ENCODE measurements around the gene SGCD.

The SGCD gene

DNA sequence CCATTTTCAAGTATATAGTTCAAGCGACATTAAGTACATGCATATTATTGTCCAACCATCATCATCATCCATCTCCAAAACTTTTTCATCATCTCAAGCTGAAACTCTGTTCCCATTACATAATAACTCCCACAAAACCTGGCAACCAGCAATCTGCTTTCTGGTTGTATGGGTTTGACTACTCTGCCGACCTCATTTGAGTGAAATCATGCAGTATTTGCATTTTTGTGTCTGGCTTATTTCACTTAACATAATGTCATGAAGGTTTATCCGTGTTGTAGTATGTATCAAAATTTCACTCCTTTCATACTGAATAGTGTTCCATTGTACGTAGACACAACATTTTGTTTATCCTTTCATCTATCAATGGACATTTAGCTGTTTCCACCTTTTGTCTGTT lies 74.8 kb downstream of the SGCD start:
- DNase-seq (ENCODE audit: low spot score), result no peak

DNA sequence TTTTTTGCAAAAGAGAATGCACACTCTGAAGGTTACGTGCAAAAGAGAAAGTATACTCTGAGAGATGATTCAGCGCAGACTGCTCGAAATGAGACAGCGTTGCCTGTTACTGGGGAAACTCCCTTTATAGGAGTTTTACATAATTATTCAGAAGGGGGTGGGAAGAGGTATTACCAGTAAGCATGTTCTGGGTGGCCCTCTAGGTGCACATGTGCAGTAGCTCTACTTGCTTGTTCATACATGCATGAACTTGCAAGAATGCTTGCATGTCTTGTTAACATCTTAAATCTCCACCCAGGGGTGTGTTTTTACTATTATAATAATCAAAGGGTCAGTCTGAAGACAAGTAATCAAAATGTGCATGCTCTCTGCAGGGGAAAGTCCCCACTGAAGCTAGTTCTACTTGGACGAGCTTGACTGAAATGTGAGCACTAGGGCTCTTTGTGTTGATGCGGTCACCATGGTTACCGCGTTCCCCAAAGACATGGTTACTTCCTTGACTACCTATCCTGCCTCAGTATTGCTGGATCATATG lies 75.5 kb downstream of the SGCD start:
- DNase-seq (ENCODE audit: low spot score), result no peak

DNA sequence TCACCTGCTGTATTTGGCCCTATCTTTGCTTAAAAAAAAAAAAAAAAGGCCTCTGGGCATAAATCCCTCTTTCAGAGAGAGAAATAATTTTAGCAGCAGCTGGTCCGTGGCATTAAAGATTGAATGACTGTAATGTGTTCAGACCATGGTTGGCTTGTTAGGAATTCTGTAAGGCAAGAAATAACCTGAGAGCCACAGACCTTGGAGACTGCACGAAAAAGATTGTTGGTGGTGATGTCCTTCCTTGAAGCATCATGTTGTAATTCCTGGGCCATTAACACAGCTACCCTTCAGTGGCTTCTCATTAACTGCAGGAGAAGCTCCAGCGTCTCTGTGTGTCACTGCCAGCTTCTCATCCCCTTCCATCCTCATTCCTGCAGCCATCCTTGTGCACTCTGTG lies 79.0 kb downstream of the SGCD start:
- no peak for DNase-seq (ENCODE audit: low spot score)

DNA sequence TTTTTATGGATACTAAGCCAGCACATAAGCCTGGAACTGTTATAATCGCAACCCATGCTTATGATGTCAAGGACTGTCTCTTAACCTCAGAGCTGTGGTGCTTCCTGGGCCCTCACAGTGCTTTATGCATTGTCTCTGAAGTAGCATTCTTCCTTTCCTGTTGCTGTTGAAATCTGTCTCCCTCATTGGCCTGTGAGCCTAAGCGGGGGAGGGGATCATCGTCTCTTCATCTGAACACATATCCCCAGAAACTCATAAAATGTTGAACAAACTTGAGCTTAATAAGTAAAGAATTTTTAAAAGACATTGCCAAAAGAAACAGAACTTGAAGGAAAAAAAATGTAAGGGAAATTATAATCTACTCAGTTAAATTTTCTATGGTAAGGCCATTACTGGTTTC lies 80.3 kb downstream of the SGCD start:
- no peak for DNase-seq (ENCODE audit: low spot score)

DNA sequence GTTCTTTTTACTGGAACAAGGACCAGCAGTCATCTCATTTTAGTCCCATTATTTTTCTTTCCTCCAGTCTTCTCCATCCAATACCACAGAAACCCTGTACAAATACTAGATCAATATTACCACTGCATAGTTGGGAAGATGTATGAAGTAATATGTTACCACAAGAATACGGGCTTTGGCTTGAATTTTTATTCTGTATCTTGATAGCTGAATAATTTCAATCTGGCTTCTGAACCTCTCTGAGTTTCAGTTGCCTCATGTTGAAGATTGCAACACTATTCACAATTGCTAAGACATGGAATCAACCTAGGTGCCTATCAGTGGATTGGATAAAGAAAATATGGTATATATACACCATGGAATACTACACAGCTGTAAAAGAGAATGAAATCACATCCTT lies 82.9 kb downstream of the SGCD start:
- DNase-seq (ENCODE audit: low spot score), result no peak

DNA sequence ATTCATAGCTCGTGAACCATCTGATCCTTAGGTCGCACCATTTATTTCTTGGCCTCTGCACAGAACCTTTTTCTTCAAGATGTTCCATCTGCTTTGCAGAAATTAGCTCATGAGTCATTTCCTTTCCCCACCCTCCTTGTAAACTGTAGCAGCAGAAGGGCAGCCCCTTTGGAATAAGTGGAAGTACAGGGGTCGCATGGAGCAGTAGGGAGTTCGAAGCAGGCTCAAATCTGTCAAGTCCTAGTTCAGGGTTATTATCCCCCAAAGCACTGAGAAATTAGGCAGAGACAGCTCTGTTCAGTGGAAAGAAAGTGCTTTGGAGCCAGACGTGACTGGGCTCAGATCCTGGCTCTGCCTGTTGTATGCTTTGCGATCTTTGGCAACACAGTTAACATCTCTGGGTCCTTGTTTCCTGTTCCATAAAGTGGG lies 84.2 kb downstream of the SGCD start:
- DNase-seq (ENCODE audit: low spot score), result peak; percentile 63

DNA sequence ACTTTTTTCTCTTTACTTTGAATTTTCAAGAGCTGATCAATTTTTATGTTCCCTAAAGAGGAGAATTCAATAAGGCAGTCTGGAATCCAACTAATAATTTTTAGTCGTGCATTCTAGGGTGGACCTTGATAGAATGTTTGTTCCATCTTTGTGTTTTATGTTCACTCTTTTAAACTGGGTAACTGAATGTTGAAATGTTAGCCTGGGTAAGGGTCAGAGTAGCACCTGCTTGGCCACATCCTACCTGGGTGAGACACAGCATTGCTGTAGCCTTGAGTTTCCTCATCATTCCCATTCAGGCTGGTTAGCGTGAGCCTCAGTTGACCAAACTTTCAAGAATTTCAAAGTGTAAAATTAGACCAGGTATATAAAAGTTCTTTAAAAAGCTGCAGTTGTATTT lies 85.0 kb downstream of the SGCD start:
- no peak for DNase-seq (ENCODE audit: low spot score)

DNA sequence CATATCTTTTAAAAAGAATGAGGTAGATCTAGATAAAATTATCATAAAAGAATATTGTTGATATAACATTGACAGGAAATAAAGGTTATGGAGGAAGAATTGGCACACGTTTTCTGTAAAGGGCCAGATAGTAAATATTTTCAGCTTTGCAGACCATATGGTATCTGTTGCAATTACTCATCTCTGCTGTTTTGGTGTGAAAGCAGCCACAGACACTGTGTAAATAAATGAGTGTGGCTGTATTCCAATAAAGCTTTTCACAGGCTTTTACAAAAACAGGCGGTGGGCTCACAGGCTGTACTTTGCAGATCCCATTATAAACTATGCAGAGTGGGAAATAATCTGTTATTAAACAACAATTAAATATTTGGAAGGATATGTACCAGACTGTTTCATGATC lies 87.4 kb downstream of the SGCD start:
- no peak for DNase-seq (ENCODE audit: low spot score)

DNA sequence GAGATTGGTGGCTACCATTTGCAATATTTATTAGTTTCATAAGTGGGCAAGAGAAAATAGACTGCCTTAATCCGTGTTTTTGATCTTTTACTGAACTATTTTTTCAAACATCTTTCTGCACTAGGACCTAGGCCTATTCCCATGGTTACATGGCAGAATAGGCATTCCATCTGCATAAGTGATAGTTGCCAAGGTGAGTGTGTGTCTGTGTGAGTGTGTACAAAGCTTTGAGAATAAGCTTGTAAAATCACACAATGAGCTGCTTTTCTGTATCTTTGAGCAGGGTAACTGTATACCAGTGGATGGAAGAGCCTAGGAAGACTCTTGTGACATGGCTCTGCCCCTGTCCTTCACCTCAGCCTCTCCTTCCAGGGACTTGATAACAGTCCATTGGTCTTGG lies 92.7 kb downstream of the SGCD start:
- DNase-seq (ENCODE audit: low spot score), result no peak

DNA sequence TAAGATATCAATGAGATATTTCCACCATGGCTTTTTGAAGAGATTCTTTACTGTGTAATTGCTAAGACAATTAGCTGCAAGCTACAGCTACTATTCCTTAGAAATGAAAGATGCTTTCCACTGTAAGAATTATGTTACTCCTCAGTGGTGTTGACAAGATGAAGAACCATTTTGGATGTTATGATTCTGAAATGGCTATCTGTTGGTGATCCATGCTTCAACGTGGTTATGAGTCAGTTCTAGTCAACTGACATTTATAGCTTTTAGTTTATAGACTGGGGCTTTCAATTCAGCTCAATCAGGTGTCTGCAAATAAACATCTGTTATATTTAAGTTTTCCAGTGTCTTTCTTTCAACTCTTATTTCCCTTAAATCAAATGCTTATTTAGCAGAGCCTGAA lies 93.7 kb downstream of the SGCD start:
- DNase-seq (ENCODE audit: low spot score), result no peak

DNA sequence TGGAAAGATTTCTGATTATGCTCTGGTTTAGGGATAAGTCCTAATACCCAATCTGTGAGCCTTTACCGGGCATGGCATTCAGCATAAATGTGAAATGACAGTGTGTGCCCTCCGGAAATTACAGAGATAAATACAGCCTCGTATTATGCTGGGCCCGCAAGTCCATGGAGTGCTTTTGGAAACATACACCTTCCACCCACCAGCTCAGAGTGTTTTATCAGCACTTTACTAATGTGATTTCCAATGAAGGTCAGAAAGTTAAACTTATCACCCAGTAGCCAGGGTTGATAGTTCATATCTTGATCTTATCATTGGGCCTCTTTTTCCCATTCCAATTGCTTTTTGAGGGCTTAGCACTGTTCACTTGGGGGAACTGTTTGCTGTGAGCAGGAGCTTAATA lies 94.8 kb downstream of the SGCD start:
- DNase-seq (ENCODE audit: low spot score), result no peak

DNA sequence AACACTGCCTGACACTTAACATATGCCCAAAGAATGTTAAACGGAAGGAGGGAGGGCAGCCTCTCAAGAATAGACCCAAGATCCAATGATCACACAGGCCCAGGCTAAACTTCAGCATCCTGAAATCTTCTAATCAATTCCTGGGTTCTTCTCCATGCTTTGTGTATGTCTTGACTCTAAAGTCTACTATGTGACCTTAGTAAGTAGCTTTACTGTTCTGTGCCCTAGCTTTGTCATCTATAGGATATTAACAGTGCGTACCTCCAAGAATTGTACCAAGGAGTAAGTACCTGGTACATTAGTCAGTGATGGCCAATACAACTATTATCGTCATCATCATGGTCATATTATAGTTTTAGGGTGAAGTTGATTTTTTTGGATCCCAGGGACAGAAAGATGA lies 96.6 kb downstream of the SGCD start:
- DNase-seq (ENCODE audit: low spot score), result no peak

DNA sequence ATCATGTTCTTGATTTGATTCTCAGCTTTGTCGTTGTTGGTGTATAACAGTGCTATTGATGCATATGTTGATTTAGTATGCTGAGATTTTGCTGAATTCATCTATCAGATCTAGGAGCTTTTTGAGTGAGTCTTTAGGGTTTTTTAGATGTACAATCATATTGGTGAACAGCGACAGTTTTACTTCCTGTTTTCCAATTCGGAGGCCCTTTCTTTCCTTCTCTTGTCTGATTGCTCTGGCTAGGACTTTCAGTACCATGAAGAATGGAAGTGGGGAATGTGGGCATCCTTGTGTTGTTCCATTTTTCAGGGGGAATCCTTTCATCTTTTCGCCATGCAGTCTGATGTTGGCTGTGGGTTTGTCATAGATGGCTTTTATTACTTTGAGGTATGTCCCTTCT lies 100.4 kb downstream of the SGCD start:
- DNase-seq (ENCODE audit: low spot score), result no peak

DNA sequence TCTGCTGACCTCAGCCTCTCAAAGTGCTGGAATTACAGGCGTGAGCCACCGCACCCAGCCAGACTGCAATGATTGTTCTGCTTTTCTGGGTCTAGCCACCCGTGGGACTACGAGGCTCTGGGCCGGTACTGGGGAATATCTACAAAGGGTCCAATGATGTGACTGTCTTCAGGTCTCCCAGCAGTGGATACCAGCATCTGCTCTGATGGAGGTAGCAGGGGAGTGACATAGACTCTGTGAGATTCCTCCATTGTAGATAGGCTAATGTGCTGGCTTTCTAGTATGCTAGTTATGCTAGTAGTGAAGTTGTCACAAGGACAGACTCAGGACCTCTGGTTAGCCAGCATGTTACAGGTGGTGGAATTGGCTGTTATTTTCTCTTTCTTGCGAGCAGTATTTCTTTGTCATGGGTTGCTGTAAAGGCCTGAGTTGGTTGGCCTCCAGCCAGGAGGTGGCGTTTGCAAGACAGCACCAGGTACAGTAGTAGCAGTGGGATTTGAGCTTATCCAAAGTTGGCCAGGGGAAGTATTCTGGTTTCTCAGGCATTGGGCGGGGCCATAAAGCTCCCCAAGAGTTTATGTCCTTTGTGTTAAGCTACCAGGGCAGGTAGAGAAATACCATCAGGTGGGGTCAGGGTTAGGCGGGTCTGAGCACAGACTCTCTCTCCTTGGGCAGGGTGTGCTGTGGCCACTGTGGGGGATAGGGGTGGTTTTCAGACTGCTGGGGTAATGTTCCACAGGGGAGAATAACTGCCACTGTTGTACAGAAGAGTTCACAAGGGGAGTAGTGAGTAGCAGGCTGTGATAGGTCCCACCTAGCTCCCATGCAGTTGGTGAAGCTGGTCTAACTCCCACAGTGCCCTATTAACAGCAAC lies 105.2 kb downstream of the SGCD start:
- no peak for DNase-seq (ENCODE audit: low spot score)

DNA sequence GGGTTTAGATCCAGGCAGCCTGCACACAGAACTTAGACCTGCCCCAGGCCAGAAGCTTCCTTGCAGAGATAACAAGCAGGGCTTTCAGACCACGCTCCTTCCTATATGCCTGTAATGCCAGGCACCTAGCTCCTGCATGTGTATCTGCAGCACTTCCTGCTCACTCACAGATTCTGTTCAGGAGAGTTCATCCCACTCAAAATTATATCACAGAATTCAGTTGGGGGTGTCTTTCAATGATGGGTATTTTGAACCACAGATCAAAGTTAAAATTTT lies 105.8 kb downstream of the SGCD start:
- DNase-seq (ENCODE audit: low spot score), result no peak

DNA sequence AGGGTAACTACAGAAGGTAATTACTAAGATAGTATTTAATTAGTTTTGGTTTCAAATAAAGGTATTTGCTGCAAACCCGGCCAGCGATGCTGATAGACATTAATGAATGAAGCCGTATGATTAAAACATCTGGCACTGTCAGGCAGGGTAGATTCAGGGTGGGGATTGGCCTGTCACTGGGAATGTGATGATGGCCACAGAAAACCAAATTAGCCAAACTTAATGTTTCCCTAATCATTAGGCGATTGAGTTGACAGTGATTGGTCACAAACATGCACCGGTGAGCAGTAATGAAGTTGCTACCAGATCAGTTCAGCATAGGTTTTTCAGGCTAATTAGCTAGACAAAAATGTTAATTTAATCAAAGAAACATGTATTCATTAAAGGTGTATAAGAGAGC lies 107.5 kb downstream of the SGCD start:
- DNase-seq (ENCODE audit: low spot score), result no peak

DNA sequence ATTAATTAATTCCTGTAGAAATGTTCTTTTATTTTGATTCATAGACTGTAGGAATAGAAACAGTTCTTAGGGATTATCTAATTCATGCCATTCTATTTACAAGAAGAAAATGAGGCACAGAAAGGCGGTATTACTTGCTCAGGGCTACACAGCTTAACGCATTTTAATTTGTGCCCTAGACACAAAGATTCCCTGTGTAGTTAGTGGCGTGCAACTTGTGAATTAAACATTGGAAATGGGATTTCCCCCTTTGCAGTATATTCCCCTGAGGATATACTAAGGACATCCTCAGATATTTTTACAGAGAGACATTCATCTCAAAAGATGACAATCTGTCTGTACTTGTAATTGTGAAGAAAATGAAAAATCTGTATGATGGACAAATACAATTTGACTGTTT lies 108.1 kb downstream of the SGCD start:
- no peak for DNase-seq (ENCODE audit: low spot score)

DNA sequence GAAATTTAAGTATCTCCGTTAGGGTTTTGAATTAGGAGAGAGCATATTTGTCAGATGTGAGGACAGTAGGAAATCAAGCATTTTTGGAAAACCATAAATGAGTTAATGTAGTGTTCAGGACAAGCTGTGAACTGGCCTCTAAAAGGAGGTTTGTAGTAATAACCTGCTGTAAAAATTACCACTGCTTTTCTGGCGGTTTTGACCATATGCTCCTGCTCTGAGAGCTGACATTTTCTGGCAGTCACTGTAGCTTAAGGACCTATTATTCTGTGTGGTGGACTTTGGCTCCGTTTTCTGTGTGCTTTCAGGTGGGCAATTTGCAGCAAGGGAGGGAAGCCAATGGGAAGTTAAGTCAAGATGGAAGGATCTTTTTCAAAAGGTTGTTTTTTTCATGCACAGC lies 111.1 kb downstream of the SGCD start:
- DNase-seq (ENCODE audit: low spot score), result no peak

DNA sequence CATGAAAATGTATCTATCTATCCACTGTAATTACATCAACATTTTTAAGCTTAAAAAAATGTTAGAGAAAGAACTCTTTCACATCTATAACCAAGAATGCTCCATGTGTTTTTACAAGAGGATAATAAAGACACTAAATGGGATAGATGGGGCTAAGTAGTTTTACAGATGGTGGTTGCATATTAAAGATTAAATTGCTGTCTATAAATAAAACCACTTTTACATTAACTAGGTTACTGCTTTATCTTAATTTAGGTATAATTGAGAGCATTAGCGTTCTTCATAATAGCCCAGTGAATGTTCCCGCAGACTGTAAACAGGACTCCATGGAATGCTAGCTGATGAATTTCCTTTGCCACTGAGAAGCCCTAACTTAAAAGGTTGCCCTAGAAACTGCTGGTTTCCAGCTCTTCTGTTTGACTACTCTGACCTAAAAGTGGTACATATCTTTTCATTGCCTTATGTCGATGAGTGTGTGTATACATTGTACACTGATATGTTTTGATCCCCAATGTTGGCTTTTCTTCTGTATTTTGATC lies 117.9 kb downstream of the SGCD start:
- no peak for DNase-seq (ENCODE audit: low spot score)

DNA sequence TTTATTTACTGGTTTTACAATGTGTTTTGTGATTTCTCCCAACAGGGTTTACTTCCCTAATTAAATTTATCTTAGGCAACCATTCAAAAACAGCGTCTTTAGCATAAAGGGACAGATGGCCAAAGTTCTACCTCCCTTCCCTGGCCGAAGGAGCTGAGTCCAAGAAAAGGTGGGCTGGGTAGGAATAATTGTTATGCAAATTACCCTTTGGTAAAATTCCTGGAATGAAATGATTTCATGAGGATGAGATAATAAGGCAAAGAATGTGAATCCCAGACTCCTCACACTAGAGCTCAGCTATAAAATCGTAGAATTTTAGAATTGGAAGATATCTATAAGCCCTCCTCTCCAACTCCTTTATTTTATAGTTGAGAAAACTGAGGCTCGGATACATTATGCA lies 119.6 kb downstream of the SGCD start:
- DNase-seq (ENCODE audit: low spot score), result peak; percentile 9

DNA sequence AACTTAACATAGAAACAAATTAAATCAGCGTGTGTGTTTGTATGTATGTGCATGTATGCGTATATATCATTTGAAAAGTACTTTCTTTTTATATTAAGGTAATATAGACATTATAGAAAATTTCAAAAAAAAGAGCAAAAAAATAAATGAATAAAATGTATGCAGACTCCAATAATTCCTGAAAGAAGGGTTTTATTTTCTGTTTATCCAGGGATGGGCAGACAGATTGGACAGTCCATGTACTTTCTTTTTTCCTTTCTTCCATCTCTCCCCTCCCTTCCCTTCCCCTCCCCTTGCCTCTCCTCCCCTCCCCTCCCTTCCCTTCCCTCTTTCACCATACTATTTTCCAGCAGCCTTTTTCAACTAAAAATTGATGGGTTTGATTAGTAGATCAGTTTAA lies 123.8 kb downstream of the SGCD start:
- no peak for DNase-seq (ENCODE audit: low spot score)

DNA sequence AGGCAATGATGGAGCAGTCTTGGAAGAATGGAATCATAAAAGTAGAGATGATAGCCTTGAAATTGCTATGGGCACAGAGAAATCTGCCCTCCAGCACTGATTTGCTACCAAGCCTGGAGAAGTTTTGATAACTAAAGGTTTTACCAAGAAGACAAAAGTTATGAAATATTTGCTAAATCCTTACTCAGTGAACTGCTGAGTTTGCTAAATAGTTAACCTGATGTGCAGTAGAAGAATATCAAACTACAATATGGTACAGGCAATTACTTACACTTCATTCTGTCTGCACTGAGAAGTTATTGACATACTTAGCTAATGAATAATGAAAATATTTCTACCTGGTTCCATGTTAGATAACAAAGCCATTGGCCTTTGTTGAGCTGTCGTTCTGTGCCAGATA lies 124.5 kb downstream of the SGCD start:
- DNase-seq (ENCODE audit: low spot score), result no peak

DNA sequence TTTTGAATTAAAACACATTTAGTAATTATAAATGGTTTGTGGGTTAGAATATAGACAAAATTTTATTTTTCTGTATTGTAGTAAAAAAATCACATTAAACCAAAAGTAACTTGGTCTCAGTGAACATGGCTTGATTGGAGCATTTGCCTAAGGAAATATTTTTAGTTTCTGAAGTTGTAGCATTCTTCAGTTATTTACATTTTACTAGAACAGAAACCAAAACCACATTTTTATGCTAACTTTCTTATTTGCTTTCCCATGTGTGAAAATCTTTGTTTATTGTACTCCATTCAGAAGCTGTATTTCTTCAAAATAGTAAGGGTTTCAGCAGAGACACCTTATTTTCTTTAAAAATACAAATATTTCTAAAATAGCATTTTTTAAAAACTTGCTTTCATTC lies 129.9 kb downstream of the SGCD start:
- DNase-seq (ENCODE audit: low spot score), result no peak

DNA sequence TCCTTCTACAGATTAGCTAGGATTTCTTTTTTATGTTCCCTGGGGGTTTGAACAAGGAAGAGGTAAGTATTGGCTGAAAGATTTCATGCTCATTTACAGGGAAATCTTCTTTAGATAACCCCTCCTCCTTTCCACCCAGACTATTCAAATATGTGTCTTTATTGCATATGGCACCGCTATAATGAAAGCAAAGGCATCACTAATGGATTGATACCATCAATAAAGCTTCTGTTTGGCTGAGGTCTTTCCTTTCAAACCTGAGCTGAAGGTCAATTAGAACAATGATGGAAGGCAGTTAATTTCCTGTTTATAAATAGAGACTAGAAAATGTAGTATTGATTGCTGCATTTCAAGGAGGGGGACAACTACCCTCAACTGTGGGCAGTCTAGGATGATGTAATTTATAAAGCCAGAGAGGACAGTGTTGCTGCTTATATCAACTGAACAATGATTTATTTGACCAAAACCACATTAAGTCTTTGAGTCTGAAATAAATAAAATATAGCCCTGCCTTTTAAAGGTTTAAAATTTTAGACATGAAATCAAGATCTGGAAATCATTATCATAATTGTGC lies 132.9 kb downstream of the SGCD start:
- no peak for DNase-seq (ENCODE audit: low spot score)
